Lower lobe of right lung (tissue), 2 donors: ENCODE results near the gene DOK1. TPM values are rescaled to one million over a fixed set of nuclear protein-coding genes. Genes with fewer than 3 reads are reported as not detected.

Experiments used
- ATAC-seq, 2 donors: fragments of 200-7000 bp; cut with Tn5 transposase; one replicate each; pipeline ENCODE4 v1.9.1; 2020 to 2022; ENCODE audit warnings: mild to moderate bottlenecking in 2 of 2, moderate library complexity in 2 of 2
- DNase-seq: peaks from one replicate; pipeline ENCODE4 v3.0.0-alpha.2; 2020
- H3K27ac ChIP-seq: fragments of 200-600 bp; one replicate; pipeline ENCODE4 v1.8.0; 2022
- H3K27me3 ChIP-seq: fragments of 200-600 bp; one replicate; pipeline ENCODE4 v1.8.0; 2022; ENCODE audit warnings: low read depth
- H3K36me3 ChIP-seq: fragments of 200-600 bp; one replicate; pipeline ENCODE4 v1.8.0; 2022; ENCODE audit warnings: mild to moderate bottlenecking
- H3K4me1 ChIP-seq: fragments of 200-600 bp; one replicate; pipeline ENCODE4 v1.8.0; 2022
- H3K4me3 ChIP-seq: fragments of 200-600 bp; one replicate; pipeline ENCODE4 v1.8.0; 2022; ENCODE audit warnings: mild to moderate bottlenecking
- H3K9me3 ChIP-seq: fragments of 200-600 bp; one replicate; pipeline ENCODE4 v1.8.0; 2022
- intact Hi-C: fragments of 100-400 bp; cut with DNase I; formaldehyde crosslinking; loops from one replicate; pipeline ENCODE4 v1.11.0; 2022
- total RNA-seq: library from RNA; stranded (reverse); fragmentation: NEBNext Ultra II Directional; extraction: Animal tissue kit (Norgen Biotek cat#: 25700); gene quantifications from one replicate; pipeline ENCODE4 v1.2.1, GENCODE V29; 2021
- TF ChIP-seq, protein P1 (sequence below): fragments of 200-600 bp; IDR thresholded peaks from one replicate; pipeline ENCODE4 v1.8.0; 2022; ENCODE audit warnings: antibody characterized with exemption, mild to moderate bottlenecking
- donor health status: DM: no; HTN: yes; CAD: no; lungs with severe emphysema.

The DOK1 gene
- total RNA-seq, 1 donor from 2014 or later = 38.4 TPM

DNA sequence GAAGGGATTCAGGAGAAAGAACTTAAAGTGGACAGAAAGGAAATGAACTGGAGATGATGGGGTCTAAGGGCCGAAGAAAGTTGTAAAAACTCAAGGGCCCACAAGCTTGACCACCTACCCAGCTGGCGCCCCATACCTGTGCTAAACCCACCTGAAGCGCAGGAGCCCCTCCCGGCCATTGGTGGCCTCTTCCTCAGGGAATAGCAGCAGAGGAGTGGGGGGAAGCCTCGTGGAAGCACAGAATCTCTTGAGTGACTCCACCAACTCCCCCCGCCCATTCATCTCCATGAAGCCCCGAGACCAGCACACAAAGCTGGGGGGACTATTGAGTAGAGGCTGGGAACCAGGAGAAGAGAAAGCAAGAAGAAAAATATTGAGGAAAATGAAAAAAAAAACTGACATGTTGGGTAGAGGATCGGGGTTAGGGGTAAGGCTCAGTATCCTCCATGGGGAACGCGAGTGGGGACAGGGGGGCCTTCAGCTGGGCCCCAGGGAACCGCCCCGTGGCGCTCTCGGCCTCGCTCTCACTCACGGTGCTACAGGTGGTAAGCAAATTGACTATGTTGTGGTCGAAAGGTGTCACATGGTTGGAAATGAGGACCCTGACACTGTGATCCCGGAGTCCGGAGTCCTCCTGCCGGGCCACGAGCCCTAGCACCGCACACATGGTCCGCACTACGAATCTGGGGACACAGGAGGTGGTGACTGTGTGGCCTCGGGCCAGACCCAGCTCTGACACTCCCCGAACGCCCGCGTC is 25.7 kb upstream of the DOK1 start:
- DNase-seq (no peak), ATAC-seq (peak; percentile 14 to 30)
- Histone ChIP-seq H3K36me3 (peaks cover 54% of the 10 kb centered on the region), H3K4me3 (peak overlapping the region; percentile 98), H3K27ac (peak overlapping the region; percentile 94), H3K27me3 (no peaks in the 10 kb centered on the region), H3K4me1 (peaks cover 28% of the 10 kb centered on the region), H3K9me3 (no peaks in the 10 kb centered on the region)
- TF ChIP-seq, protein P1, sequence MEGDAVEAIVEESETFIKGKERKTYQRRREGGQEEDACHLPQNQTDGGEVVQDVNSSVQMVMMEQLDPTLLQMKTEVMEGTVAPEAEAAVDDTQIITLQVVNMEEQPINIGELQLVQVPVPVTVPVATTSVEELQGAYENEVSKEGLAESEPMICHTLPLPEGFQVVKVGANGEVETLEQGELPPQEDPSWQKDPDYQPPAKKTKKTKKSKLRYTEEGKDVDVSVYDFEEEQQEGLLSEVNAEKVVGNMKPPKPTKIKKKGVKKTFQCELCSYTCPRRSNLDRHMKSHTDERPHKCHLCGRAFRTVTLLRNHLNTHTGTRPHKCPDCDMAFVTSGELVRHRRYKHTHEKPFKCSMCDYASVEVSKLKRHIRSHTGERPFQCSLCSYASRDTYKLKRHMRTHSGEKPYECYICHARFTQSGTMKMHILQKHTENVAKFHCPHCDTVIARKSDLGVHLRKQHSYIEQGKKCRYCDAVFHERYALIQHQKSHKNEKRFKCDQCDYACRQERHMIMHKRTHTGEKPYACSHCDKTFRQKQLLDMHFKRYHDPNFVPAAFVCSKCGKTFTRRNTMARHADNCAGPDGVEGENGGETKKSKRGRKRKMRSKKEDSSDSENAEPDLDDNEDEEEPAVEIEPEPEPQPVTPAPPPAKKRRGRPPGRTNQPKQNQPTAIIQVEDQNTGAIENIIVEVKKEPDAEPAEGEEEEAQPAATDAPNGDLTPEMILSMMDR = no peak
- intact Hi-C loops = no loop called here

DNA sequence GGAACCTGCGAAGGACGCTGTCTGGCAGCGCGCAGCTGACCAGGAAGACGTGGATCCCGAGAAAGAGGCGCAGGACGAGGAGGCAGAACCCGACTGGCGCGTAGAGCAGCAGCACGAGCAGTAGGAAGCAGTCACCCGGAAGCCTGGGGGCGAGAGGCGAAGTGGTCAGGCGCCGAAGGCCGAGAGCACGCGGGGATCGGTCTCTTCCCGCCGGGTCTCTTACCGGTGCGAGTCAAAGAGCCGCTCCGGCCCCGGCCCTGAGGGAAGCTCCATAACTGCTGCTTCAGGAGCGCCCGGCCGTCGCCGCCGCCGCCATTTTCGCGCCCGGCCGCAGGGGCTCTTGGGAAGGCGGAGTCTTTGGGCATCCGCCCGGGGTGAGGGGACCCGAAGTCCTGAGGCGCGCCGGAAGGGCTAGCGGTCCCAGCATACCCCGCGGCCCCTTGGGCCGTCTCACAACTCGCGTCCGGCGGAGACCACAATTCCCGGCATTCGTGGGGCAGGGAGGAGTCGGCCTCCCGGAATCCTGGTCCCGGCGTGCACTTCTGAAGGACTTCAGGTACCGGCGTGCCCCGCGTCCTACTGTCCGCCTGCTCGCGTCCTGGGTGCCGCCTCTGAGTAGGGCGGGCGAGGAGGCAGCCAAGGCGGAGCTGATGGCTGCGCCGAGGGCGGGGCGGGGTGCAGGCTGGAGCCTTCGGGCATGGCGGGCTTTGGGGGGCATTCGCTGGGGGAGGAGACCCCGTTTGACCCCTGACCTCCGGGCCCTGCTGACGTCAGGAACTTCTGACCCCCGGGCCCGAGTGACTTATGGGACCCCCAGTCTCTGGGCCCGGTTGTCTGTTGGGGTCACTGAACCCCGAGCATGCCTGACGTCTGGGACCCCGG is 24.9 kb upstream of the DOK1 start, which contains the start of the genes AUP1 and HTRA2:
Gene AUP1, minus strand, starts transcription at position 350 of the 882 bp plus-strand sequence. Its CDS starts 77 bp downstream, at position 273.
Gene HTRA2, plus strand, starts transcription at position 577 of the 882 bp plus-strand sequence. Its CDS starts 74 bp downstream, at position 651.
- Histone ChIP-seq H3K27me3 (no peaks in the 10 kb centered on the region), H3K9me3 (no peaks in the 10 kb centered on the region), H3K27ac (peak within 1 kb of the TSS; percentile 94), H3K4me1 (peaks cover 28% of the 10 kb centered on the region), H3K36me3 (peaks cover 54% of the 10 kb centered on the region), H3K4me3 (peak within 1 kb of the TSS; percentile 98)
- DNase-seq = peak; percentile 99
- intact Hi-C loops = no loop called here
- peak; percentile 97 for ATAC-seq
- TF ChIP-seq, protein P1 = no peak

DNA sequence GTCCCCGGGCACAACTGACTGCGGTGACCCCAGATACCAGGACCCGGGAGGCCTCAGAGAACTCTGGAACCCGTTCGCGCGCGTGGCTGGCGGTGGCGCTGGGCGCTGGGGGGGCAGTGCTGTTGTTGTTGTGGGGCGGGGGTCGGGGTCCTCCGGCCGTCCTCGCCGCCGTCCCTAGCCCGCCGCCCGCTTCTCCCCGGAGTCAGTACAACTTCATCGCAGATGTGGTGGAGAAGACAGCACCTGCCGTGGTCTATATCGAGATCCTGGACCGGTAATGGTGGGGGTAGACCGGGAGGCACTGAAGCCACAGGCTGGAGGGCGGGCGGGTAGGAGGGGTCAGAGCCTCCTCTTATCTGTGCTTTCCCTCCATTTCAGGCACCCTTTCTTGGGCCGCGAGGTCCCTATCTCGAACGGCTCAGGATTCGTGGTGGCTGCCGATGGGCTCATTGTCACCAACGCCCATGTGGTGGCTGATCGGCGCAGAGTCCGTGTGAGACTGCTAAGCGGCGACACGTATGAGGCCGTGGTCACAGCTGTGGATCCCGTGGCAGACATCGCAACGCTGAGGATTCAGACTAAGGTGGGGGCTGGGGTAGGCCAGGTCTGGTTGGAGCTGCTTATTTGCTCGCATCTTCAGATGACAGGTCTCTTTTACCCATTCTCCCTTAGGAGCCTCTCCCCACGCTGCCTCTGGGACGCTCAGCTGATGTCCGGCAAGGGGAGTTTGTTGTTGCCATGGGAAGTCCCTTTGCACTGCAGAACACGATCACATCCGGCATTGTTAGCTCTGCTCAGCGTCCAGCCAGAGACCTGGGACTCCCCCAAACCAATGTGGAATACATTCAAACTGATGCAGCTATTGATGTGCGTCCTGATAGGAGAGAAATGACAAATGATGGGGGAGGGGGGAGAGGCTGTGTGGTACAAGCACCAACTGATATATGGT is 24.0 kb upstream of the DOK1 start:
- peak; percentile 68 for DNase-seq

DNA sequence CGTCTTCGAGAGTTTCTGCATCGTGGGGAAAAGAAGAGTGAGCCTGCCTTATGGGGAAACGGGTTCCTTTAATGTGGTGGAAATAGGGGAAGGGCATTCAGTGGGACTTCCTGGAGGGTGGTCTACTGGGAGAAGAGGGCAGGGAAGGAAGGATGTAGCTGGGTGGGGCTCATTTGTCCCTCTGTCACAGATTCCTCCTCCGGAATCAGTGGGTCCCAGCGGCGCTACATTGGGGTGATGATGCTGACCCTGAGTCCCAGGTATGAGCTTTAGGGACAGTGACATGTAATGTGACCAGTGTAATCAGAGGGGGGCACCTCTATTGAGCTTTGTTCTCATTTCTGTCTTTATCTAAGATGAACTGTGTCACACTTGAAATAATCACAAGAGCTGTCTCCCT is 22.9 kb upstream of the DOK1 start:
- intact Hi-C loops = no loop called here
- no peak overlapping the region for H3K27ac ChIP-seq
- DNase-seq (no peak), ATAC-seq (no peak)
- no peaks in the 10 kb centered on the region for H3K9me3 ChIP-seq
- H3K36me3 ChIP-seq = peaks cover 41% of the 10 kb centered on the region
- TF ChIP-seq, protein P1 = no peak
- no peak overlapping the region for H3K4me3 ChIP-seq
- H3K4me1 ChIP-seq = peaks cover 28% of the 10 kb centered on the region
- no peaks in the 10 kb centered on the region for H3K27me3 ChIP-seq

More for the DNA sequence above, 24.0 kb upstream of the DOK1 start:
- Histone ChIP-seq H3K36me3 (peaks cover 53% of the 10 kb centered on the region), H3K4me3 (peak overlapping the region; percentile 98), H3K27ac (peak overlapping the region; percentile 94), H3K27me3 (no peaks in the 10 kb centered on the region), H3K4me1 (peaks cover 28% of the 10 kb centered on the region), H3K9me3 (no peaks in the 10 kb centered on the region)
- intact Hi-C loops = no loop called here
- peak; percentile 37 to 58 for ATAC-seq
- TF ChIP-seq, protein P1 = no peak
